Subcutaneous abdominal adipose tissue (tissue), 5 donors: ENCODE results near the gene OLA1.
A peak's percentile ranks its signal among the peaks of the same experiment; 100 is the strongest.
"Not testable (repeated sequence)": the region's sequence is repeated elsewhere in the genome, so short reads cannot be mapped to it uniquely, and the experiment has no call there.

ENCODE experiments used
- H3K27ac ChIP-seq: one replicate; pipeline ENCODE4 v1.7.0; 2013; ENCODE audit warnings: low read depth, mild to moderate bottlenecking, inconsistent platforms, low read length, moderate library complexity
- H3K27me3 ChIP-seq, 5 donors: one replicate each; pipeline ENCODE4 v1.7.0; 2013; ENCODE audit warnings: low read length in 5 of 5, inconsistent platforms in 1 of 5; ENCODE audit not compliant: control insufficient read depth in 5 of 5, insufficient read depth in 4 of 5
- H3K36me3 ChIP-seq, 5 donors: one replicate each; pipeline ENCODE4 v1.7.0; 2013; ENCODE audit warnings: low read length in 5 of 5; ENCODE audit not compliant: control insufficient read depth in 5 of 5, insufficient read depth in 5 of 5
- H3K4me1 ChIP-seq, 5 donors: one replicate each; pipeline ENCODE4 v1.7.0; 2013; ENCODE audit warnings: low read length in 5 of 5, mild to moderate bottlenecking in 3 of 5, moderate library complexity in 1 of 5; ENCODE audit not compliant: control insufficient read depth in 5 of 5, insufficient read depth in 5 of 5
- H3K4me3 ChIP-seq, 5 donors: one replicate each; pipeline ENCODE4 v1.7.0; 2013; ENCODE audit warnings: low read length in 5 of 5, low read depth in 1 of 5
- H3K9ac ChIP-seq, 5 donors: one replicate each; pipeline ENCODE4 v1.7.0; 2013; ENCODE audit warnings: low read length in 5 of 5, mild to moderate bottlenecking in 4 of 5, moderate library complexity in 3 of 5
- H3K9me3 ChIP-seq, 5 donors: one replicate each; pipeline ENCODE4 v1.7.0; 2013; ENCODE audit warnings: low read length in 5 of 5; ENCODE audit not compliant: control insufficient read depth in 5 of 5
- donor health status: healthy.
- donor health status: healthy.
- donor health status: healthy.
- donor health status: healthy.
- donor health status: healthy.

OLA1 gene

DNA sequence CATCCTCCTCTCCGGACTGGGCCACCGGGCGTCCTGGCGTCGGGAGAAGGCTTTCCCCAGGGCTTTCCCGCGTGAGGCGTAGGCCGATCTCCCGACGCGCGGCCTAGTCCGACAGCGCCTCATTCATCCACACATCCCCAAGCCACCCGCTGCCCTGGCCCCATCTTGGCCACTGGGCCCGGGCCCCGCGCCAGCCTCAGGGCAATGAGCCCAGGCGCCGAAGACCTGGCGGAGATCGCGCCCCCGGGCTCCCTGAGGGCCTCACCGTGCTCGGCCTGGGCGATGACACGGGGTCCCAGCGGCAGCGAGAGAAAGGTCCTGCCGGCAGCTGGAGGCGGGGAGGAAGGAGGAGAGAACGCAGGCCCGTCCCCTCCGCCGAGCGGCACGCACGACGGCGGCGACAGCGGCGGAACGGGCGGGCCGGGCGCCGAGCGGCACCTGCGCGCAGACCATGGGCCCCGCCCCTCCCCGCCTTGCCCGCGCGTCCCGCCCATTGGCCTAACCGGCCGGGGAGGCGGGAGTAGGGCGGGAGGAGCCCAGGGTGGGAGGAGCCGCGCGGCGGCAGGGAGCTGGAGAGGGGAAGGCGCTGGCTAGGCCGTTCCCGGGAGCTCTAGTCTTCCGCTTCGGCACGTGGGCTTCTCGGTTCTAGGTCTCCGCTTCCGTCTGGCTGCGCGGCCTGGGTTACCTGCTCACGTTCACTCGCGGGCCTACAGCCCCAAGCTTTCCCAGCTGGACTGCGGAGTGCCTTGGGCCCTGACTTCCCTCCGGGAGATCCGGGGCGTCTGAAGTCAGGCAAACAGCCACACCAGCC is at the start of gene OLA1:
TSS of gene OLA1 (minus strand) at position 346 of the 811 bp plus-strand sequence. CDS start 1,717 bp downstream, outside the sequence.
- Histone ChIP-seq H3K27me3 (no peaks in the 10 kb centered on the region), H3K9ac (peak within 1 kb of the TSS; percentile 56 to 94 (median 89)), H3K27ac (peak within 1 kb of the TSS; percentile 72), H3K4me3 (peak within 1 kb of the TSS; percentile 74 to 83 (median 77)), H3K9me3 (no peaks in the 10 kb centered on the region), H3K4me1 (peaks cover 2 to 17% (median 15%) of the 10 kb centered on the region in 5 donors), H3K36me3 (peaks cover 0 to 5% (median 4%) of the 10 kb centered on the region in 5 donors)

DNA sequence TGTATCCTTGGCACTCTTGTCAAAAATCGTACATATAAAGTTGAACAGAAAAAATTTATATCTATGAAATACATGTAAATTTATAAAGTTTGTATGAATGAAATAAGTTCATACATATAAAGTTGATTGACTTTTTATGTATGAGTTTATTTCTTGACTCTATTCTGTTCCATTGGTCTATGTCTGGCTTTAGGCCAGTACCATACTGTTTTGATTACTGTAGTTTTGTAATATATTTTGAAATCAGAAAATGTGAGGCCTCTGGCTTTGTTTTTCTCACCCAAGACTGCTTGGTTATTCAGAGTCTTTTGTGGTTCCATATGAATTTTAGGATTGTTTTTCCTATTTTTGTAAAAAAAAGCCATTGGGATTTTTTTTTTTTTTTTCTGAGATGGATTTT is 44.6 kb upstream of the OLA1 start:
- Histone ChIP-seq H3K4me3 (no peak overlapping the region), H3K27me3 (no peaks in the 10 kb centered on the region), H3K9me3 (peaks cover 0 to 7% (median 3%) of the 10 kb centered on the region in 5 donors), H3K36me3 (no peaks in the 10 kb centered on the region), H3K27ac (no peak overlapping the region), H3K4me1 (no peaks in the 10 kb centered on the region), H3K9ac (no peak overlapping the region)

DNA sequence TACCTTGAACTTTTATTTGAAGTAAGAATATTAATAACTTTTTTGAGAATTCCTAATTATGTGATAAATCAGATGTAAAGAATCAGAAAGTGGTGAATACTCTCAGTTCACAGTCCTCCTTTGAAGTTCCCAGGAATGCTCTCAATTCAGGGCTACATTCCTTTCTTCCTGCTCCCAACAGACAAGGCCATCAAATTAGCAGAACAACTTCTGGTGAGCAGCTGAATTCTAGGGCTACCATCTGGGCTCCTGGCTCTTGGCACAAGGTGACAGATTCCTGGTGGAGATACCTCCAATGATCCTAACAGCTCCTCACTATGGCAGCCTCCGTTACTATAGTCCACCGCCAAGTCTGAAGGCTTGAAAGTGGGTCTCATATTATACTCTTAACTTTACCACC is 37.8 kb upstream of the OLA1 start:
- Histone ChIP-seq H3K4me3 (no peak overlapping the region), H3K9me3 (no peaks in the 10 kb centered on the region), H3K9ac (no peak overlapping the region), H3K27ac (no peak overlapping the region), H3K4me1 (peaks cover 0 to 2% (median 0%) of the 10 kb centered on the region in 5 donors), H3K36me3 (no peaks in the 10 kb centered on the region), H3K27me3 (no peaks in the 10 kb centered on the region)

DNA sequence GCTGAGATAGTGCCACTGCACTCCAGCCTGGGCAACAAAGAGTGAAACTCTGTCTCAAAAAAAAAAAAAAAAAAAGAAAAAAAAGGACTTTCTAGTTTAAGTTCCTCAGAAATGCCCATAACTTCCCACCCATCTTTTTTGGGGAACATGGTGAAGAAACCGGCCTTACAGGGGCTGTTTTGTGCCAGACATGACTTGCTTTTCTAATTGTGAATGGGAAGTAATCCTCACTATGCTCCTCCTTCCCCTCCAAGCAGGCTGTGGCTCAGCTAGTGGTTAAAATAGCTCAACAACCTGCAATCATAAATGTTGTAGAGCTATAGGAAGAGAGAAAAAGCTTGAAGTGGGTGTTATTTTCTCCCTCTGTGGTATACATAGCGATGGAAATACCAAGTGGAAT is 34.1 kb upstream of the OLA1 start:
- Histone ChIP-seq H3K4me3 (no peak overlapping the region), H3K27me3 (no peaks in the 10 kb centered on the region), H3K9me3 (no peaks in the 10 kb centered on the region)

DNA sequence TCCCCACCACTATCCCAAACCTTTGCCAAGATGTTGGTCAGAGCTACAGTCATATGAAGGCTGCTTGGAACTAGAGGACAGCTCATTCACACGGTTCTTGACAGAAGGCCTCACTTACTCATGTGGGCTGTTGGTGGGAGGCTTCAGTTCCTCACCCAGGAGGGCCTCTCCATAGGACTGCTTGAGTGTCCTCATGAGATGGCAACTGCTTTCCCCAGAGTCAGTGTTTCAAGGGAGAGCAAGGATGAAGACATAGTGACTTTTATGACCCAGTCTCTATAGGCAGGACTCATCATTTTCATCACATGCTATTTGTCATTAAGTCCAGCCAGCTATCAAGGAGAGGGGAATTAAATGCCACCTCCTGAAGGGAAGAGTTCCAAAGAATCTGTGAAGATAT is 33.4 kb upstream of the OLA1 start:
- H3K27me3 ChIP-seq = no peaks in the 10 kb centered on the region
- H3K9ac ChIP-seq = no peak overlapping the region
- no peaks in the 10 kb centered on the region for H3K9me3 ChIP-seq
- peaks cover 0 to 2% (median 0%) of the 10 kb centered on the region in 5 donors for H3K4me1 ChIP-seq
- H3K27ac ChIP-seq = no peak overlapping the region
- no peak overlapping the region for H3K4me3 ChIP-seq
- no peaks in the 10 kb centered on the region for H3K36me3 ChIP-seq

More for the DNA sequence above, 34.1 kb upstream of the OLA1 start:
- Histone ChIP-seq H3K4me1 (peaks cover 0 to 2% (median 0%) of the 10 kb centered on the region in 5 donors), H3K27ac (no peak overlapping the region), H3K36me3 (no peaks in the 10 kb centered on the region), H3K9ac (no peak overlapping the region)

DNA sequence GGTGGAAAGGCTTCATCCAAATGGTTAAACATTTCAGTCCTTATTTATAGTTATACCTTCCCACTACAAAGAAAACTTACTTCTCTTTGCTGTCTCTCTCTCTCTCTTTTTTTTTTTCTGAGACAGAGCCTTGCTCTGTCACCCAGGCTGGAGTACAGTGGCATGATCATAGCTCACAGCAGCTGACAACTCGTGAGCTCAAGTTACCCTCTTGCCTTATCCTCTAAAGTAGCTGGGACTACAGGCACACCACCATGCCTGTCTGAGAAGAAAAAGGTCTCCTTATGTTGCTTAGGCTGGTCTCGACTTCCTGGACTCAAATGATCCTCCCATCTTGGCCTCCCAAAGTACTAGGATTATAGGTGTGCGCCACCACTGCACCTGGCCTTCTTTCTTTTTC is 32.3 kb upstream of the OLA1 start:
- Histone ChIP-seq H3K27ac (no peak overlapping the region), H3K9ac (no peak overlapping the region), H3K36me3 (no peaks in the 10 kb centered on the region), H3K4me1 (peaks cover 0 to 2% (median 0%) of the 10 kb centered on the region in 5 donors), H3K4me3 (no peak overlapping the region), H3K9me3 (no peaks in the 10 kb centered on the region), H3K27me3 (no peaks in the 10 kb centered on the region)

DNA sequence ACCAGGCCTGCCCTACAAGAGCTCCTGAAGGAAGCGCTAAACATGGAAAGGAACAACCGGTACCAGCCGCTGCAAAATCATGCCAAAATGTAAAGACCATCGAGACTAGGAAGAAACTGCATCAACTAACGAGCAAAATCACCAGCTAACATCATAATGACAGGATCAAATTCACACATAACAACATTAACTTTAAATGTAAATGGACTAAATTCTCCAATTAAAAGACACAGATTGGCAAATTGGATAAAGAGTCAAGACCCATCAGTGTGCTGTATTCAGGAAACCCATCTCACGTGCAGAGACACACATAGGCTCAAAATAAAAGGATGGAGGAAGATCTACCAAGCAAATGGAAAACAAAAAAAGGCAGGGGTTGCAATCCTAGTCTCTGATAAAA is 21.9 kb upstream of the OLA1 start:
- not testable (repeated sequence) for H3K9me3 ChIP-seq, H3K36me3 ChIP-seq, H3K27ac ChIP-seq, H3K4me3 ChIP-seq, H3K9ac ChIP-seq, H3K27me3 ChIP-seq, H3K4me1 ChIP-seq

DNA sequence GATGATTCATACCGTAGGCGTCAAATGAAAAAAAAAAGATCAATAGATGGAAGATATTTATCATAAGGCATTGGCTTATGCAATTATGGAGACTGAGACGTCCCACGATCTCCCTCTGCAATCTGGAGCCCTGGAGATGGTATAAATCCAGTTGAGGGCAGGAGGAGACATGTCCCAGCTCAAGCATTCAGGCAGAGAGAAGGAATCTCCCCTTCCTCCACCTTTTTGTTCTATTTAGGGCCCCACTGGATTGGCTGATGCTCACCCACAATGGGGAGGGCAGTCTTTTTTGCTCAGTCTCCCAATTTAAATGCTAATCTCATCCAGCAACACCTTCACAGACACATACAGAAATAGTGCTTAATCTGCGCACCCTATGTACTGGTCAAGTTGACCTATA is 18.0 kb upstream of the OLA1 start:
- peaks cover 0 to 5% (median 0%) of the 10 kb centered on the region in 5 donors for H3K27me3 ChIP-seq
- no peak overlapping the region for H3K9ac ChIP-seq
- no peak overlapping the region for H3K27ac ChIP-seq
- no peaks in the 10 kb centered on the region for H3K9me3 ChIP-seq
- H3K36me3 ChIP-seq = no peaks in the 10 kb centered on the region
- H3K4me1 ChIP-seq = no peaks in the 10 kb centered on the region
- H3K4me3 ChIP-seq = no peak overlapping the region

DNA sequence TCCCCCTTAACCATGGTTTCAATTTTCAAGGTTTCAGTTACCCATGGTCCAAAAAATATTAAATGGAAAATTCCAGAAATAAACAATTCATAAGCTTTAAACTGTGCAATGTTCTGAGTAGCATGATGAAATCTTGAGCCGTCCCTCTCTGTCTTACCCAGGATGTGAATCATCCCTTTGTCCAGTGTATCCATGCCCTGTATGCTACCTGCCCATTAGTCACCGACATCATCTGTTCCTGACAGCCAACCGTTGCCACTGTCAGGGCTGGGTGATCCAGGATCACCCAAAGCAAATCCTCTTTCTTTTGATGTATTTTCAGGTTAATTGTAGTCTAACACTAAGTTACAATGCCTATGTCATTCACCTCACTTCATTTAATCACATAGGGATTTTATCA is 15.7 kb upstream of the OLA1 start:
- H3K9me3 ChIP-seq = no peaks in the 10 kb centered on the region
- H3K27me3 ChIP-seq = peaks cover 0 to 5% (median 0%) of the 10 kb centered on the region in 5 donors
- H3K4me3 ChIP-seq = no peak overlapping the region
- no peaks in the 10 kb centered on the region for H3K36me3 ChIP-seq
- no peak overlapping the region for H3K9ac ChIP-seq
- H3K4me1 ChIP-seq = peaks cover 0 to 4% (median 0%) of the 10 kb centered on the region in 5 donors
- no peak overlapping the region for H3K27ac ChIP-seq

DNA sequence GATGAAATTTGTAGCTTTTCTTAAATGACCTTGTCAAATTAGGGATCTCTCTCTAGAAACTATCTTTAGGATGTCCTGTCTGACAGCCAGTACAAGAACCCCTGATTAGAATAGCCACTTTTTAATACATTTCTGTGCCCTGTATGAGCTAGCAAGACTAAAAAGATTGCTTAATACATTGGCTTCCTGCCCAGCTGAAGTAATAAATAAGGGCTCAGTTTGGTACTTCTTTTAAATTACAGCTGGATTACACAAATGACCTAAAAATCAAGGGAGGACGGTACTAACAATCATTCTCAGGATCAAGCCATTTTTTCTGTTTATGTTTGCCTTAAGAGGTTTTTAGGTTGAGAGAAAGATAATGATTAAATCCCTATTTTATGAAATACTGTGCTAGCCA is 11.6 kb upstream of the OLA1 start:
- no peak overlapping the region for H3K27ac ChIP-seq
- no peak overlapping the region for H3K9ac ChIP-seq
- no peaks in the 10 kb centered on the region for H3K9me3 ChIP-seq
- H3K4me3 ChIP-seq = no peak overlapping the region
- peaks cover 0 to 4% (median 0%) of the 10 kb centered on the region in 5 donors for H3K4me1 ChIP-seq
- H3K36me3 ChIP-seq = no peaks in the 10 kb centered on the region
- H3K27me3 ChIP-seq = no peaks in the 10 kb centered on the region
